ENCODE measurements around the gene TFB1M.
"Not testable (repeated sequence)": the region's sequence is repeated elsewhere in the genome, so short reads cannot be mapped to it uniquely, and the experiment has no call there.

TFB1M gene

DNA sequence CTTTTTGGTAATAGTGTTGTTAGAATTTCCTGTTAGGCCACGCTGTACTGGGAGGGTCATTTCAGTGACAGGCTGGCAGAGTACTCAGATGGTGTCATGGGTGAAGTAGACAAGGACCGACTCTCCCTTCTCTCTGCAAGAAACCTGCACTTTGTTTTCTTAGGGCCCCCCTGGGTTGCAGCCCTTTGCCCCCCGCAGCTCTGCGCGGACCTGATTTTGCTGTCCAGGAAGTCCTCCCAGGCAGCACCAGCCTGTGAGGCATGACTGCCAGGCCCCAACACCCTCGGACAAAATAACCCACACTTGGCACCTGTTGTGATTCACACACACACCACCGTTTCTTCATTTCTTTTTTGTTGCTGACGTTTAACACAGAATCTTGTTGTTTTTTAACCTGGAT, 72.3 kb downstream of the TFB1M start:
- DNase-seq (ENCODE audit: low read depth, low spot score), result no peak

DNA sequence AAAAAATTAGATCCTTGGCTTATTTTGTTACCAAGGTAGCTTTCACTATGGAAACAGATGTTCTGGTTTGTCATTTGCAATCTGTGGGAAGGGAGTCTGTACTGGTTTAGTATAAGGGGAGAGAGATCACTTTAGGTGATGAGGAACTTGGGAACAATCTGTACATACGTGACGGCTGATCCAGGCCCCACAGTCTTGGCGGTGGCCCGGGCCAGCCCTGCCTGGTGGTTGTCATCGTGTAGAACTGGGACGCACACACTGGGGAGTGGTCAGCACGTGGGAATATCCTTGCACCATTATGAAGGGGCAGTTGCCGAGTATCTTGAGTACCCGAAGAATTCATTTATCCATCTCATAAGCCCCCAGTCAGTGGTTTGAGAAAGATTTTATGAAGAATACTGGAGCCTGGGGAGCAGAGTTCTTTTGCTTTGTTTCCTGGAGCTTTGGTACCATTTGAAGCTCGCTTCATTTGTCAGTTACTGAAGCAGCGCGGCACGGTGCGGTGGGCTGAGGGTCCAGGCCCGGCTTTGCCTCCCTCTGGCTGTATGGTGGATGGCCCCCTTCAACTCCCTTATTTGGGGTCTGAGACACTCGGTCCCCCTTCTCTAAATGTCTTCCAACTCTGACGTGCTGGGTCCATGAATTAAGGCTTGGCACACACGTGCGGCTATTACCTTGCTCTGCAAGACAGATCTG, 73.2 kb downstream of the TFB1M start:
- DNase-seq (ENCODE audit: low read depth, low spot score), result no peak

DNA sequence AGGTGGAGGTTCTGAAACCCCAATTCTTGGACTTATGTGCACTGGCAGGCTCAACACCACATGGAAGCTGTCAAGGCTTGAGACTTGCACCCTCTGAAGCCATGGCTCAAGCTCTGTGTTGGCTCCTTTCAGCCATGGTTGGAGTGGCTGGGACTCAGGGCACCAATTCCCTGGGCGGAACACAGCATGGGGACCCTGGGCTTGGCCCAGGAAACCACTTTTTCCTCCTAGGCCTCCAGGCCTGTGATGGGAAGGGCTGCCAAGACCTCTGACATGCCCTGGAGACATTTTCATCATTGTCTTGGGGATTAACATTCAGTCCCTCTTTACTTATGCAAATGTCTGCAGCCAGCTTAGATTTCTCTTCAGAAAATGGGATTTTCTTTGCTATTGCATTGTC, 76.7 kb downstream of the TFB1M start:
- no peak for DNase-seq (ENCODE audit: low read depth, low spot score)

DNA sequence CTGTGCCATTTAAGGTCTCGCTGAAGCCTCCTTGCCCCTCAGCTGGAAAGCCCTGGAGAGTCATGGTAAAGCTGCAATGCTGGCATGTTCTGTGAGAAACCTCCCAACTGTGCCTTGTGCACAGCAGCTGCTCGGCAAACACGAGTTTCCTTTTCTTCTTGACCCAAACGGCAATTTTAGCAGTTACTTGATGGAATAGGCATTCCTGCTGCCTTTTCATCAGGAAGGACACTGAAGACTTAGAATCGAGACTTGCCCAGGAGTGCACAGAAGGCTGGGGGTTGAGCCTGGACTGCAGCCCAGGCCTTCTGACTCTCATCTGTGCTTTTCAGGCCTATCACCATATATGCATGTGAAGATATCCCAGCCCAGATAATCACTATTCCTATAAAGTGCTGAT, 79.2 kb downstream of the TFB1M start:
- peak; percentile 31 for DNase-seq (ENCODE audit: low read depth, low spot score)

DNA sequence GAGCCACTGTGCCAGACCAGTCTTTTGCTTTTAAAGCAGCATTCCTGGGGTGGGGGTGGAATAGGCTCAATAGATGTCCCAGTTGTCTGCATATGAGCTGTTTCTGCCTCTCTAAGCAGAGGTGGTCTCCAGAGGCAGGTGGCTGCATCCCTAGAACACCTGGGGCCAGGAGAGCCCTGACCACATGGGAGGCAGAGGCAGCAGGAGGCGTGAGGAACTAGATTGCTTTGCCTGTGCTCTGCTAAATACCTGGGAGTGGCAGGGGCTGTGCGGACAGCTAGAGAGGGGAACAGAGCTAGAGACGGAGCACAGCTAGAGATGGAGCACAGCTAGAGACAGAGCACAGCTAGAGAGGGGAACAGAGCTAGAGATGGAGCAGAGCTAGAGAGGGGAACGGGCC, 79.6 kb downstream of the TFB1M start:
- no peak for DNase-seq (ENCODE audit: low read depth, low spot score)

DNA sequence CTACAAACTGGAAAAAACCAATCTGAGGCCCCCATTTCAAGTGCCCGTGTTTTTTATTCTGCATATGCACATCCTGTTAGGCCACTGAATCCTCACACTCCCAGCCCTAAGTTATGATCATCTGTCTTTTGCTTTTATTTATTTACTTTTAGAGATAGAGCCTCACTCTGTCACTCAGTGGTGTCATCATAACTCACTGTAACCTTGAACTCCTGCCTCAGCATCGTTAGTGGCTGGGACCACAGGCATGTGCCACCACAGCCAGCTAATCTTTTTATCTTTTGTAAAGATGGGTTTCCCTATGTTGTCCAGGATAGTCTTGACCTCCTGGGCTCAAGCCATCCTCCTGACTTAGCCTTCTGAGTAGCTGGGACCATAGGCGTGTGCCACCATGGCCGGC, 80.1 kb downstream of the TFB1M start:
- no peak for DNase-seq (ENCODE audit: low read depth, low spot score)

DNA sequence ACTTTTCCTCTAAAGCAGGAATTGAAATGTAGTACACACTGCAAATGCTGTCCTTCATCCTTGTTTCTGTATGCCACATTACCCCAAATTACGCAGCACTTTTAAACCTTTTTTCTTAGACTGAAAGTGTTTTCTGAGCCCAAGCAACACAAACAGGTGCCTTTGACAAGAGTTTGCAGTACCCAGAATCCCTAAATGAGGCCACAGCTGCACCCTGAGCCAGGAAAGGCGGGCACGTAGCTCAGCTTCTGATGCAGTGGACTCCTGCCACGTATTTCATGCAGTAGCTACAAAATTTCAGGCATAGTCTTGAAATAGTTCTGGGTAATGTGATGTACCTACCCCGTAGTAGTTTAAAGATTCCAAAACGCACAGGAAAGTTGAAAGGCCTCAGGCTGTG, 81.4 kb downstream of the TFB1M start:
- DNase-seq (ENCODE audit: low read depth, low spot score), result no peak

DNA sequence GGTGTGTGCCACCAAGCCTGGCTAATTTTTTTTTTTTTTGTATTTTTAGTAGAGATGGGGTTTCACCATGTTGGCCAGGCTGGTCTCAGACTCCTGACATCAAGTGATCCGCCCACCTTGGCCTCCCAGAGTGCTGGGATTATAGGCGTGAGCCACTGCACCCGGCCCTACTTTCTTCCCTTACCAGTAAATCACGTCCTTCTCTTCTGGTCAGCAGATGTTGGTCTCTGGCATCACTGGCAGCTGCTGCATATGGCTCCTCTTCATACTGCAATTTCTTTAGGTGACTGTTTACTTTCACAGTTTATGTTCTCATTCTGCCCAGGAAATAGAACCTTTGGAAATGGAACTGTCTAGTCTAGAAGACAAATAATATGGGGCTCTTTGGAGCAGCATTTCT, 83.3 kb downstream of the TFB1M start:
- not testable (repeated sequence) for DNase-seq (ENCODE audit: low read depth, low spot score)

DNA sequence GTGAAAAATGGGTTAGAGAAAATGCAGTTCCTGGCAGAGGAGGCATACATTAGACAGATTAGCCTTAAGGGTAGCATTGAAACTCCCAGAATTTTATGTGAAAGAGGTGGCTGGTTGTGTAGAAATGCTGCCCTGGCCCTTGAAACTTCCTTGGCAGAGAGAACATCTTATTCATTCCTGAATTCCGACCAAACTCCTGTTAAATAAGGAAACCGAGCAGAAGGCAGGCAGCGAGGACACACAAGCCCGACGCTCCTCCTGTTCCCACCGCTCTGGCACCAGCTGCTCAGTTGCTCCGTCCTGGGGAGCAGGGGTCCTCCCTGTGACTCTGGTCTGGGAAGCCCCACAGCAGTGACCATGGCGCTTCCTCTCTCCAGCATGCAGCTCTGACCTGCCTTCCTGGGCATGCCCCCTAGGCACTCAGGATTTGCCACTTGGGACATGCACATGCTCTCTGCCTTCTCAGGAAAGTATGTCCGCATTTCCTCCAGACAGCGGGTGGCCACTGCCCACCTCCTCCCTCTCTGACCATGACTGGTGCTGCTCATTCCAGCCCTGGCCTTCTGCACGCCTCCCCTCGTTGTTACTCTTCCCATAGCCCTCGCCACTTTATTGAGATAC, 85.6 kb downstream of the TFB1M start:
- peak; percentile 84 for DNase-seq (ENCODE audit: low read depth, low spot score)

DNA sequence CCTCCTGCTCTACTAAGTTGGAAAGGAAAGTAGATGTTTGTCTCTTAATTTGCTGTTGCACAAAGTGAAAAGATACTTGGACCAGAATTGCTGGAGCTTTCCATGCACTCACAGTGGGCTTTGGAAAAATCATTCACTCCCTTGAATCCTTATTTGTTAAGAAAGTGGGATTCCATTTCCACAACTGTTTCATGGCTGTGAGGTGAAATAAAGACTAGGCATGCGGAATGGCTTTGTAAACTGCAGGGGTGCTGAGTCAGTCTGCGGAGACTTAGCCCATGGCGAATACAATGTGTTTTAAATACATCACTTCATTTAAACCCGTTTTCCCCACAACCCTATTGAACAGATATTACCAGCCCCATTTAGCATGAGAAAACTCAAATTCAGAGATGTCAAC, 87.2 kb downstream of the TFB1M start:
- peak; percentile 83 for DNase-seq (ENCODE audit: low read depth, low spot score)

DNA sequence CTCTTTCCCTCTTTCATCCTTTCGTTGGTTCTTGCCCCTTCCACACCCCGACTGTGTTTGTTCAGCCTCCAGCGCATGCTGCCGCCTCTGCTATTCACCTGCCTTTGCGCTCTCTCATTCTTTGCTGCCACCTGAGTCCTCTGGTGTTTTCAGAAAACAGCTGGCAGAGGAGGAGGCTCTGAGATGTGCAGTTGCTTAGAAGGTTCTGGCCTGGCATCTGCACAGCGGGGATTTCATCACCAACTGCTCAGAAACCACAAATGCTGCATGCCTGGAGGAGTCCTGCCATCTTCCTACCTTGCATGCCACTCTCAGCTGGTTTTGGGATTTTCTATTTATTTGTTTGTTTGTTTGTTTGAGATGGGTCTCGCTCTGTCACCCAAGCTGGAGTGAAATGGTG, 89.7 kb downstream of the TFB1M start:
- peak; percentile 10 for DNase-seq (ENCODE audit: low read depth, low spot score)

DNA sequence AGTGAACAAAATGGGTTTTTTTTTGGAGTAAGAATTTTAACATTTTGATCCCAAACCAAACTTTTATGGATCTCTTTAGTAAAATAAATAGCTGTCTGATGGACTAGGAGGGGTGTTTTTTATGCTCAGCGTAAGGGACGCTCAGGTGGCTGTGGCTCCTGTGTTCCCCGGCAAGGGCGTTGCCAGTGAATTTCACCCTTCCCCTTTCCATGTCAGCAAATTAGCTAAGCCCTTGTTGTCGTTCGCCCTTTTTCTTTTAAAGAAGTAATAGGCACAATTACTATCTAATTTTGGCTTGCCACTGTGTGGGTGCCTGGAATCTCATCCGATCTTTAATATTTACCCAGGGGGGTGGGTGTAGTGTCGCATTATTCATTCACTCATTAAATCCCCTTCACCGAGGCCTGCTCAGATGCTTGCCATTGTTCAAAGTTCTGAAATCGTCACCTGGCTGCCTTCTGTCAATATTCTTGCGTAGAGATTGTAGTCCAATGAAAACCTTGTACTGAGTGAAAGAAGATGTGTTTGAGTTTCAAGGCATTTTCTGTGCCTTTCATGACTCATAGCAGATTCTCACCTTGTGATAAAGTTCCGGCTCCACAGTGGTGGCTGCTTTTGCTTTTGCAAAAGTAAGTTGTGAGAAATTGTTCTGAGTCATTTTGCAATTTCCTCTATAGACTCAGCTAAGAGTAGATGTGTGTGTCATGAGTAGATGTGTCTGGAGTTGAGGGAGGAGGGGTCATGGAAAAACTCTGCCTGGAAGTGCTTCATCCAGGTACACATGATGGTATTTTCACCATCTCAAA, 90.4 kb downstream of the TFB1M start:
- DNase-seq (ENCODE audit: low read depth, low spot score), result peak; percentile 78

DNA sequence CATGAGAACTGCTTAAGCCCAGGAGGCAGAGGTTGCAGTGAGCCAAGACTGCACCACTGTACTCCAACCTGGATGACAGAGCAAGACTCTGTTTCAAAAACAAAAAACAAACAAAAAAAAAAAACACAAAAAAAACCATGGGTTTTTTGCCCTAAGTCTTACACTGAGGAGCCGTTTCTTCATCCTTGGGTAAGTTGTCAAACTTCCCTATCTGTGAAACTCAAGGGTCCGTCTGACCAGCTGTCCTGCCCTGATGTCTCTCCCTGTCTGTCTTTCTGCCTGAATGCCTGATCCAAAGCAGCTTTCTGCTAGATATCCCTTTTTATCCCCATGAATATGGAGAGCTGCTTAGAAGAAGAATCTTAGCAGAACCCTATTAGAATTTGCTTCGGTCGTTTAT, 91.8 kb downstream of the TFB1M start:
- no peak for DNase-seq (ENCODE audit: low read depth, low spot score)

DNA sequence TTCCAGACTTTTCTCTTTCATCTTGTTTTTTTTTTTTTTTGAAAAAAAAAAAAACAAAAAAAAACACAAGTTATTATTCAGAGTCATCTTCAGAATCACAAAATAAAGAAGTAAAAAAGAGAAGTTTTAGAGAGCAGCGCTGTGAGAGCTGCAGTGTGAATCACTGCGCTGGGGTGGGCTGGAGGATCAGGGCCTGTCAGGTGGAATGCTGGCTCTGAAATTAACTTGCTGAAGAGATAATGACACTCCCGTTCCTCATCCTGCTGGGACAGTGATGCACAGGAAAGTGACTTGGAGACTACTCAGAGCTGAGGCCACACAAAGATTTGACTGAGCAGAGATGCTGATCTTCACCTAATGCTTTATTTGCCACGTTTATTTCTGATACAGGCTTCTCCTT, 93.2 kb downstream of the TFB1M start:
- DNase-seq (ENCODE audit: low read depth, low spot score), result no peak

DNA sequence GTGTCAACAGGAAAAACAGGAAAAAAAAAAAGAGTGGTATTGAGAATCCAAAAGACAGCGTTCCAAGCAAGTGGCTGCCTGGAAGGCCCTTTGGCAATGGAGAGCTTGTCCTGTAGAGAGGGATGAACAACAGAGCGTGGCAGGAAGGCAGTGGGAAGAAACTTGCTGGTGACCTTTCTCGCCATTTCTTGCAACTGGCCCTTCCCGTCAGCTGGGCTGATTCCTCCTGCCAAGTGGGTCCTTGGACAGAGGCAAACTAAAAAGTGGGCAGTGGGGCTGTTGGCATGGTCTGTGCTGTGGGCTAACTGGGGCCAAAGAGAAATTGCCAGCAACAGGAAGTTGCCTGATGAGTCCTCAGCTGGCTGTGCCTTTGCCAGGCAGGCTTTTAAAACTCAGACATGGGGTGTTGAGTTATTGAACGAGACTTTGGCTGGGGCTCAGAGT, 94.4 kb downstream of the TFB1M start:
- DNase-seq (ENCODE audit: low read depth, low spot score), result peak; percentile 12

DNA sequence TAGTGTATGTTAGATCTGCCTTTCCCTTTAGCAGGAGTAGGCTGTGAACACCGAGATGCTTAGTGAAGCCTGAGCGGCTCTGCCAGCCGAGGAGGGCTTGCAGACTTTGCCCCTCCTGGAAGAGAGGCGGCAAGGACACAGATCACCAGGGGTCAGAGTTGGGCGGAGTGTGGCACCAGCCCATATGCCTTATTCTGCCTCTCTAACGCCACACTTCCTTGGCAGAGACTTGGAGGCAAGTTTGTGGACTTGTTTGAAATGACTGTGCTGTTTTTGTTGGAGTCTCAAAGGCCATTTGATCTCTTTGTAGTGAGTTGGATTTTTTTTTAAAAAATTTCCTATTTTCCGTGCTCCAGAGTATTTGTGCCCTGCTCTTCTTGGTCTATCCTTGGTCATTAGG, 95.0 kb downstream of the TFB1M start:
- DNase-seq (ENCODE audit: low read depth, low spot score), result peak; percentile 16

DNA sequence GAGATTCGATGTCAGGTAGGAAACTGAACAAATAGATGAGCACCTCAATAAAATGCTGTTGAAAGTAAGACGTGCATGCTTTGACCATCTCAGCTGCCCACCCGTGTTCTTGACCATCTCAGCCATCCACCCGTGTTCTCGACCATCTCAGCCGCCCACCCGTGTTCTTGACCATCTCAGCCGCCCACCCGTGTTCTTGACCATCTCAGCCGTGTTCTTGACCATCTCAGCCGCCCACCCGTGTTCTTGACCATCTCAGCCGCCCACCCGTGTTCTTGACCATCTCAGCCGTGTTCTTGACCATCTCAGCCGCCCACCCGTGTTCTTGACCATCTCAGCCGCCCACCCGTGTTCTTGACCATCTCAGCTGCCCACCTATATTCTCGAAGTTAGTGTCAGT, 95.6 kb downstream of the TFB1M start:
- DNase-seq (ENCODE audit: low read depth, low spot score), result not testable (repeated sequence)

DNA sequence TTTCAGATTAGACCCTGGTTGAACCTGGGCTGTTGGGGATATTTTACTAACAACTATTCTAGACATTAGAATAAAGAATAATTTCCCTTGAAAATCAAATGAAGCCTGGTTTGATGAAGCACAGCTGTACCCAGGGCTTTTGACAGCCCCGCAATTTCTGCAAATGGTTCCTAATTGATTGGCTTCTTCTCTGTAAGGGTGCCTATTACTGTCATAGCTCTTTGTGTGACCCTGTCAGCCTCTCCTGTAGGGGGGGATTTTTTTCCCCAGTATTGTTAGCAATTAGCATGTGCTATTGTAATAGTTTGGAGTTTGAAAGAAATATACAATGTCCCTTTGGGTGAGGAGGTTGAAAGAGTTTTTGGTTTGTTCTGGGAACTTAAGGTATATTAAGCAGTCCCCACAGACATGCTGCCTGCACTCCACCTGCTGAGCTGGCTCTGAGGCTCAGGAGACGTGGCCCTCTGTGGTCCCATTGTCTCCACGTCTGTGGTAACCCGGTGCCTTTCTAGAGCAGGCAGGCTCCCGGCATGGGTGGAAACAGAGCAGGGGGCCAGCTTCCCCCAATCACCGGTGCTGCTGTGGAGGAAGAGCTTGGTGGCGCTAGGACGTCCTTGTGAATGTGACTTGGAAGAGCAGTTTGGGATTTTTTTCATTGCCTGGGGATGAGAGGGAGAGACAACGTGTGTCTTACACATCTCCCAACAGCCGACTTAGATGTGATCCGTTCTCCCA, 97.8 kb downstream of the TFB1M start:
- peak; percentile 8 for DNase-seq (ENCODE audit: low read depth, low spot score)

DNA sequence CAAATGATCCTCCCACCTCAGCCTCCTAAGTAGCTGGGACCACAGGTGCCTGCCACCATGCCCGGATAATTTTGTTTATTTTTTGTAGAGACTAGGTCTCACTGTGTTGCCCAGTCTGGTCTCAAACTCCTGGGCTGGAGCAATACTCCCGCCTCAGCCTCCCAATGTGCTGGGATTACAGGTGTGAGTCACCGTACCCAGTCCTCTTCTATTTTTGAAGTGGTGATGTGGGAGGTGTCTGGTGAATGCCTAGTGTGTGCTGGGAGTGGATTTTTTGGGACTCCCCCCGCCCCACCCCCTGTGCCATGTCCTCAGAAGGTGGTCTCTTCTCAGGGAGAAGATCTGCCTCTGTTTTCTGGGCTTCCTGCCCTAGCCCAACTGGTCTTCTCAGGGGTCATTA, 98.4 kb downstream of the TFB1M start:
- DNase-seq (ENCODE audit: low read depth, low spot score), result no peak

DNA sequence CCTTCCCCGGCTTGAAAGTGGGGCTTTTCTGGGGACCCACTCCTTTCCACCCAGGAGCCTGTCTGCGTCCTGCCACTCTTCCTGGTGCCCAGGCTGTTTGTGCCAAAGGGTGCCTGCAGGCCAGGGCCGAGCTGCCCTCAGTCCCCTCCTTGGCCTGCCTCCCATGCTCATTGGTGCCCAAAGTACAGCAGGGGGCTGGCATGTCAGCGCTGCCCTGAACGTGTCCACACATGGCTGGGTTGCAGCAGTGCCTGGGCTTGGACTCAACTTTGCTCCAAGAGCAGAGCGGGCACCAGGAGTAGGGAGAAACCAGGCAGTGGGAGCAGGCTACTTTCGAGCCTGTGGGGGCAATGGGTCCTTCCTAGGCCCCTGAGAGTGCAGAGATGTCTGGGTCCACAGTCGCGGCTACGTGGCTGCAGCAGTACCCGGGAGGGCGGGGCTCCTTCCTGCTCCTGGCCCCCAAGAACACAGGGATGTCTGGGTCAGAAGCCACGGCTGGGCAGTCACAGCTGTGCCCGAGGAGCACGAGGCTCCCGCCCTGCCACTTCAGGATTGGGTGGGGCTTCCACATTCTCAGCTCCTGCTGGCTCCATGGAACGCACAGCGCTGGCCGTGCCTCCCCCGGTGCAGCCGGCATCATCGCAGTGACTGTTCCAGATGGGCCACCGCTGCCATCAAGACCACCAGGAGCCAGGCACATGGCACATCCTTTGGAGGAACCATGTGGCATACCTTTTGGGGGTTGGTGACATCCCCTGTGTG, 100.5 kb downstream of the TFB1M start:
- no peak for DNase-seq (ENCODE audit: low read depth, low spot score)

DNA sequence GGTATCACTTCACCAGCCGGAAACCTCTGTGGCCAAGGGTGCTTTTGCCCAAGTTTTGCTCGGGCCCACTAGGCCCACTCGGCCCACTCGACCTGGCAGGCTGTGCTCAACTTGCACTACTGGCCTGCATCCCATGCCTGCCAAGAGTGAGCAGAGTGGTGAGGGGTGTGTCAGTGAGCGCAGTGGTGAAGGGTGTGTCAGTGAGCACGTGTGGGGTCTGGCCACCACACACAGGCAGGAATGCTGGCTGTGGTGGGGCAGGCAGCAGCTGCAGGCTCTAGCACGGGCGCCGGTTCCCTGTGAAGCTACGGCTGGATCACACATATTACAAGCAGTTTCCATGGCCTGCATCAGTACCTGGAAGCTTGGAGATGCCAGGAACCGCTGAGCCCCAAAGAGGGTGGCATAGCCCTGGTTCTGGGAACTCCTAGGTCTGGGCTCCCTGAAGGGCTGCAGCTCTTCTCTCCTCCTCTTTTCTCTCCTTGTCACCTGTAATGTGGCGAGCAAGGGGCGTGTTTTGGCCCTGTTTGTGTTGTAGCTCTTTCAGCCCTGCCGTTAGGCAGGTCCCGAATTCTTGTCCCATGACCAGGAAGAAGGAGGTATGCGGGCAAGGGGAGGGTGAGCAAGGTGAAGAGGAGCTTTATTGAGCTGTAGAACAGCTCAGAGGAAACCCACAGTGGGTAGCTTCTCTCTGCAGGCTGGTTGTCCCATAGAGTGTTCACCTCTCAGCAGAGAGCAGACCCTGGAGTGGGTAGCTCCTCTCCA, 101.5 kb downstream of the TFB1M start:
- DNase-seq (ENCODE audit: low read depth, low spot score), result peak; percentile 28
